Epithelial cell of esophagus (primary cell): ENCODE data around the gene TAF11L12.
"Not testable (repeated sequence)": the region's sequence is repeated elsewhere in the genome, so short reads cannot be mapped to it uniquely, and the experiment has no call there.

ENCODE experiments used
- DNase-seq: peaks from one replicate; pipeline ENCODE4 v3.0.0; 2010; ENCODE audit warnings: low read depth
- H3K4me3 ChIP-seq: 2 replicates; pipeline ENCODE4 v1.5.1; 2011; ENCODE audit warnings: mild to moderate bottlenecking, low read length, control low read depth
- TF ChIP-seq, protein P1 (sequence below): IDR thresholded peaks from 2 replicates; pipeline ENCODE4 v1.5.1; 2011; ENCODE audit warnings: low read depth, mild to moderate bottlenecking, low read length, control low read depth, inconsistent platforms; ENCODE audit not compliant: insufficient read depth; ENCODE audit errors: missing control alignments

TAF11L12 gene

DNA sequence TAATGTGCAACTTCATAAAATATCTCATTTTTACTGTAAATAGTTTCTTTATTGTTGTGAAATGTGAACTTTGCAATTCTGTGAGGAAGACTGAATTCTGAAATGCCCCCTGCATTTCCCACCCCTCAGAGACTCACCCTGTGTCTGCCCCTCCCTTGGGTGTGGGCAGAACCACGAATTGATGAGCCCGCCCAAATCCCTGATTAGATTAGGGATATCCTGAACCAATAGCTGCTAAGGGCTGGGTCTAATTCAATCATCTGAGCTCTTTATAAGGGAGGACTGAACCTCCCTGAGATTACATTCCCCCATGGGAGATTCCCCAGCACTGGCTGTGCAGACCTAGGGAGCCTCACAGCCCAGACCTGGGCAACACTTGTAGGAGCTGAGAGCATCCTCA is at the start of gene TAF11L12:
Gene TAF11L12, plus strand, starts transcription at position 301 of the 400 bp plus-strand sequence.
- not testable (repeated sequence) for H3K4me3 ChIP-seq, DNase-seq

DNA sequence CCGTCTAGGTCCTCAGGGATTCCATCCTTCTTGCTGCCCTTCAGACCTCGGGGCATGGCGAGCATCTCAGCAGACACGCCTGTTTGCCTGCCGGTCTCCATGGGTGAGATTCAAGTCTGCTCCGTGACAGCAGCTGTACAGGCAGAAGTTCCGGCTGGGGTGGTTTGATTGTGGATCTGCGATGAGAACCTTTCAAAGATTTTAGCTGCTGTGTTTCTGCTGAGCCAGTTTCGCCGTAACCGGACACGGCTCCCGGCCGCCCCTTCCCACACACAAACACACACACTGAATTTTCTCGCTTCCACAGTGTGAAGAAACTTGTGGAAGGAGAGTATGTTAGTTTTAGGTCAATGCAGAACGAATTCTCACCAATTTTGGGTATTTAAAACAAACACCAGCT is 24.5 kb upstream of the TAF11L12 start, which contains the start of gene TAF11L7:
Gene TAF11L7, minus strand, starts transcription at position 101 of the 400 bp plus-strand sequence.
- H3K4me3 ChIP-seq, DNase-seq: not testable (repeated sequence)

DNA sequence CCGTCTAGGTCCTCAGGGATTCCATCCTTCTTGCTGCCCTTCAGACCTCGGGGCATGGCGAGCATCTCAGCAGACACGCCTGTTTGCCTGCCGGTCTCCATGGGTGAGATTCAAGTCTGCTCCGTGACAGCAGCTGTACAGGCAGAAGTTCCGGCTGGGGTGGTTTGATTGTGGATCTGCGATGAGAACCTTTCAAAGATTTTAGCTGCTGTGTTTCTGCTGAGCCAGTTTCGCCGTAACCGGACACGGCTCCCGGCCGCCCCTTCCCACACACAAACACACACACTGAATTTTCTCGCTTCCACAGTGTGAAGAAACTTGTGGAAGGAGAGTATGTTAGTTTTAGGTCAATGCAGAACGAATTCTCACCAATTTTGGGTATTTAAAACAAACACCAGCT is 19.3 kb upstream of the TAF11L12 start, which contains the start of gene TAF11L8:
Gene TAF11L8, minus strand, starts transcription at position 101 of the 400 bp plus-strand sequence.
- not testable (repeated sequence) for H3K4me3 ChIP-seq, DNase-seq

DNA sequence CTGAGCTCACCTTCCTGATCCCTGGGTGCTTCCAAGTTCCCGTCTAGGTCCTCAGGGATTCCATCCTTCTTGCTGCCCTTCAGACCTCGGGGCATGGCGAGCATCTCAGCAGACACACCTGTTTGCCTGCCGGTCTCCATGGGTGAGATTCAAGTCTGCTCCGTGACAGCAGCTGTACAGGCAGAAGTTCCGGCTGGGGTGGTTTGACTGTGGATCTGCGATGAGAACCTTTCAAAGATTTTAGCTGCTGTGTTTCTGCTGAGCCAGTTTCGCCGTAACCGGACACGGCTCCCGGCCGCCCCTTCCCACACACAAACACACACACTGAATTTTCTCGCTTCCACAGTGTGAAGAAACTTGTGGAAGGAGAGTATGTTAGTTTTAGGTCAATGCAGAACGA is 15.9 kb upstream of the TAF11L12 start, which contains the start of gene TAF11L9:
Gene TAF11L9, minus strand, starts transcription at position 140 of the 400 bp plus-strand sequence.
- H3K4me3 ChIP-seq, DNase-seq: not testable (repeated sequence)

DNA sequence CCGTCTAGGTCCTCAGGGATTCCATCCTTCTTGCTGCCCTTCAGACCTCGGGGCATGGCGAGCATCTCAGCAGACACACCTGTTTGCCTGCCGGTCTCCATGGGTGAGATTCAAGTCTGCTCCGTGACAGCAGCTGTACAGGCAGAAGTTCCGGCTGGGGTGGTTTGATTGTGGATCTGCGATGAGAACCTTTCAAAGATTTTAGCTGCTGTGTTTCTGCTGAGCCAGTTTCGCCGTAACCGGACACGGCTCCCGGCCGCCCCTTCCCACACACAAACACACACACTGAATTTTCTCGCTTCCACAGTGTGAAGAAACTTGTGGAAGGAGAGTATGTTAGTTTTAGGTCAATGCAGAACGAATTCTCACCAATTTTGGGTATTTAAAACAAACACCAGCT is 12.5 kb upstream of the TAF11L12 start, which contains the start of gene TAF11L10:
Gene TAF11L10, minus strand, starts transcription at position 101 of the 400 bp plus-strand sequence.
- not testable (repeated sequence) for DNase-seq, H3K4me3 ChIP-seq

DNA sequence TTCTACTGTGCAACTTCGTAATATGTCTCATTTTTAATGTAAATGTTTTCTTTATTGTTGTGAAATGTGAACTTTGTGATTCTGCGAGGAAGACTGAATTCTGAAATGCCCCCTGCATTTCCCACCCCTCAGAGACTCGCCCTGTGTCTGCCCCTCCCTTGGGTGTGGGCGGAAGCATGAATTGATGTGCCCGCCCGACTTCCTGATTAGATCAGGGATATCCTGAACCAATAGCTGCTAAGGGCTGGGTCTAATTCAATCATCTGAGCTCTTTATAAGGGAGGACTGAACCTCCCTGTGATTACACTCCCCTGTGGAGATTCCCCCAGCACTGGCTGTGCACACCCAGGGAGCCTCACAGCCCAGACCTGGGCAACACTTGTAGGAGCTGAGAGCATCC is 6.3 kb upstream of the TAF11L12 start, which contains the start of gene TAF11L11:
Gene TAF11L11, plus strand, starts transcription at position 304 of the 400 bp plus-strand sequence.
- DNase-seq, H3K4me3 ChIP-seq: not testable (repeated sequence)

DNA sequence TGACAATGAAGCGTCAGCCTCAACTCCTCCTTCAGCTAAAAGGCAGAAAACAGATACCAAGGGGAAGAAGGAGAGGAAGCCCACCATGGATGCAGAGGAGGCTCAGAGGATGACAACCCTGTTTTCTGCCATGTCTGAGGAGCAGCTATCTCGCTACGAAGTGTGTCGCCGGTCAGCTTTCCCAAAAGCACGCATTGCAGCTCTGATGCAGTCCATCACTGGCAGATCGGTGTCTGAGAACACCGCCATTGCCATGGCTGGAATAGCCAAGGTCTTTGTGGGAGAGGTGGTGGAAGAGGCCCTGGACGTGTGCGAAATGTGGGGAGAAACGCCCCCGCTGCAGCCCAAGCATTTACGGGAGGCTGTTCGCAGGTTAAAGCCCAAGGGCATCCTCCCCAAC is 5.2 kb upstream of the TAF11L12 start:
- H3K4me3 ChIP-seq: no peak overlapping the region
- TF ChIP-seq, protein P1, sequence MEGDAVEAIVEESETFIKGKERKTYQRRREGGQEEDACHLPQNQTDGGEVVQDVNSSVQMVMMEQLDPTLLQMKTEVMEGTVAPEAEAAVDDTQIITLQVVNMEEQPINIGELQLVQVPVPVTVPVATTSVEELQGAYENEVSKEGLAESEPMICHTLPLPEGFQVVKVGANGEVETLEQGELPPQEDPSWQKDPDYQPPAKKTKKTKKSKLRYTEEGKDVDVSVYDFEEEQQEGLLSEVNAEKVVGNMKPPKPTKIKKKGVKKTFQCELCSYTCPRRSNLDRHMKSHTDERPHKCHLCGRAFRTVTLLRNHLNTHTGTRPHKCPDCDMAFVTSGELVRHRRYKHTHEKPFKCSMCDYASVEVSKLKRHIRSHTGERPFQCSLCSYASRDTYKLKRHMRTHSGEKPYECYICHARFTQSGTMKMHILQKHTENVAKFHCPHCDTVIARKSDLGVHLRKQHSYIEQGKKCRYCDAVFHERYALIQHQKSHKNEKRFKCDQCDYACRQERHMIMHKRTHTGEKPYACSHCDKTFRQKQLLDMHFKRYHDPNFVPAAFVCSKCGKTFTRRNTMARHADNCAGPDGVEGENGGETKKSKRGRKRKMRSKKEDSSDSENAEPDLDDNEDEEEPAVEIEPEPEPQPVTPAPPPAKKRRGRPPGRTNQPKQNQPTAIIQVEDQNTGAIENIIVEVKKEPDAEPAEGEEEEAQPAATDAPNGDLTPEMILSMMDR: no peak
- no peak for DNase-seq

DNA sequence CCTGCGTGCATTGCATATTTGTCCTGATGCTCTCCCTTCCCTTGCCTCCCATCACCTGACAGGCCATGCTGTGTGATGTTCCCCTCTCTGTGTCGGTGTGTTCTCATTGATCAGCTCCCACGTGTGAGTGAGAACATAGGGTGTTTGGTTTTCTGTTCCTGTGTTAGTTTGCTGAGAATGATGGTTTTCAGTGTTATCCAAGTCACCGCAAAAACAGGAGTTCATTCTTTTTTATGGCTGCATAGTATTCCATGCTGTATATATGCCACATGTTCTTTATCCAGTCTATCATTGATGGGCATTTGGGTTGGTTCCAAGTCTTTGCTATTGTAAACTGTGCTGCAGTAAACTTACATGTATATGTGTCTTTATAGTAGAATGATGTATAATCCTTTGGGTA is 2.7 kb upstream of the TAF11L12 start:
- DNase-seq, H3K4me3 ChIP-seq: not testable (repeated sequence)

DNA sequence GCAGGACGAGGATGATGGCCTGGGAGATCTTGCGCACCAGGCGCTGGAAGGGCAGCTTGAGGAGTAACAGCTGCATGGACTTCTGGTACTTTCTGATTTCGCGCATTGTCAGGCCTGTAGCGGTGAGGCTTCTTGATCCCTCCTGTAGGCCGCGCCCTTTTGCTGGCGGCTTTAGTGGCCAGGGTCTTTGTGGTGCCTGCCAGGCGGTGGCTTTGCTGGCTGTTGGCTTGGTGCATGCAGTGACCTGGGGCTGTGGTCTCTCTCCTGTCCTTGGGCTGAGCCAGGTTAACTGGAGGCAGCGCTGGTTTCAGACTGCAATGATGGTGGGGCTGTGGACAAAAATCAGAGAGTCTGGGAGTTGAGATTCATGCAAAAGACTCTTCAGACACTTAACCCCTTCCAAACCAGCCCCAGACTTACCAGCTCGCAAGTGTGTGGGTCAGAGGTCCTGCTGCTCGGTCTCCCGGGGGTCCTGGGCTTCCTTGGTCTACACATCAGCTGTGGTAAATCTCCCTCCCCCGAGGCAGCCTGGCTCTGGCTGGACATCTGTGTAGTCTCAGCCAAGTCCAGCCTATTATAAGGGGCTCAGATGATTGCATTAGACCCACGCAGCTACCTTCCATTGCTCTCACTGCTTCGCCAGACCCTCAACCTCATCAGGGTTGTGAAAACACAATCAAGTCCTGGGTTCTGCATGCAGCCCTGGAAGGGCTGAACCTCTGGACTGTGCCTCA is 4.8 kb downstream of the TAF11L12 start:
- TF ChIP-seq, protein P1: no peak
- no peak for DNase-seq

DNA sequence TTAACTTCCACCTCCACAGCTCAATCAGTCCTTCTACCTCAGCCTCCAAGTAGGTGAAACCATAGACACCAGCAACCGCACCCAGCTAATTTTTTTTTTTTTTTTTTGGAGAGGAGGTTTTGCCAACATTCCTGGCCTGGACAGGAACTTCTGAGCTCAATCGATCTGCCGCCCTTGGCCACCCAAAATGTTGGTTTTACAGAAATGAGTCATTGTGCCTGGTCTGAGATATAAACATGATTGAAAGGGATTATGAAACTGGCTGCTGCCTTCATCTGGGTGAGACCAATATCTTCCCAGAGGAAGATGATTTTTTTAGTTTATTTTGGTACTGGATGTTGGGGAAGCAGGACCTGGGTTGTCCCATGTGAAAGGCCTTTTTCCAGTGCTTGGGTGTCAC is 9.2 kb downstream of the TAF11L12 start:
- H3K4me3 ChIP-seq: no peak overlapping the region
- DNase-seq: no peak
- TF ChIP-seq, protein P1: no peak

More for the DNA sequence above, 4.8 kb downstream of the TAF11L12 start:
- no peak overlapping the region for H3K4me3 ChIP-seq

DNA sequence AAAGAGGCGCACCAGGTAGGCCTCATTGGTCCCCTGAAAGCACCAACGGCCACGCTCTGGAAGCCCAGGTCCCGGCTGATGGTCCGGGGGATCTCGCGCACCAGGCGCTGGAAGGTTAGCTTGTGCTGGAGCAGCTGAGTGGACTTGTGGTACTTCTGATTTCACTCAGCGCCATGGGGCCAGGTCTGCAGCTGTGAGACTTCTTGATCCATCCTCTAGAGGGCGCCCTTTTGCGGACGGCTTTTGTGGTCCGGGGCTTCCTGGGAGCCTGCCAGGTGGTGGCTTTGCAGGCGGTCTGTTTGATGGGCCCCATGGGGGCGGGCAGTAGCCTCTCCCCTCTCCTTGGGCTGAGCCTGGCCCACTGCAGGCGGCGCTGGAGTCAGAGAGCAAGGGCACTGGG is 10.4 kb downstream of the TAF11L12 start:
- TF ChIP-seq, protein P1: no peak
- no peak overlapping the region for H3K4me3 ChIP-seq
- no peak for DNase-seq
